Stomach smooth muscle (tissue), 2 donors: ENCODE results near the gene NANOS3.
A peak's percentile ranks its signal among the peaks of the same experiment; 100 is the strongest.

Experiments used
- H3K27ac ChIP-seq: one replicate; pipeline ENCODE4 v1.7.0; 2013; ENCODE audit warnings: mild to moderate bottlenecking, low read length, inconsistent platforms
- H3K27me3 ChIP-seq, 2 donors: one replicate each; pipeline ENCODE4 v1.7.0; 2013; ENCODE audit warnings: low read length in 2 of 2; ENCODE audit not compliant: insufficient read depth in 2 of 2, control insufficient read depth in 1 of 2
- H3K36me3 ChIP-seq, 2 donors: one replicate each; pipeline ENCODE4 v1.7.0; 2013; ENCODE audit warnings: low read length in 2 of 2; ENCODE audit not compliant: control insufficient read depth in 2 of 2, insufficient read depth in 2 of 2
- H3K4me1 ChIP-seq: one replicate; pipeline ENCODE4 v1.7.0; 2013; ENCODE audit warnings: low read length; ENCODE audit not compliant: control insufficient read depth, insufficient read depth
- H3K4me3 ChIP-seq, 2 donors: one replicate each; pipeline ENCODE4 v1.7.0; 2013; ENCODE audit warnings: low read length in 2 of 2
- H3K9ac ChIP-seq, 2 donors: one replicate each; pipeline ENCODE4 v1.7.0; 2013; ENCODE audit warnings: low read length in 2 of 2, mild to moderate bottlenecking in 1 of 2
- H3K9me3 ChIP-seq, 2 donors: one replicate each; pipeline ENCODE4 v1.7.0; 2013; ENCODE audit warnings: low read length in 2 of 2; ENCODE audit not compliant: control insufficient read depth in 2 of 2
- donor health status: healthy.
- donor health status: Pancreatic carcinoma.

Gene NANOS3

GRCh38 chr19:13838435-13839129 is 38.4 kb upstream of the NANOS3 start:
- H3K9ac ChIP-seq: peak overlapping the region; percentile 68 to 98

GRCh38 chr19:13839130-13839937 is 37.6 kb upstream of the NANOS3 start:
- Histone ChIP-seq H3K4me1 (peaks cover 85% of the 10 kb centered on the region), H3K27me3 (no peaks in the 10 kb centered on the region), H3K27ac (peak overlapping the region; percentile 100), H3K9me3 (no peaks in the 10 kb centered on the region), H3K4me3 (peak overlapping the region; percentile 79 to 86), H3K36me3 (peaks cover 13 to 16% of the 10 kb centered on the region in 2 donors), H3K9ac (peak overlapping the region; percentile 89 to 98)

More at GRCh38 chr19:13838435-13839129, 38.4 kb upstream of the NANOS3 start:
- peak overlapping the region; percentile 100 for H3K27ac ChIP-seq
- peaks cover 16 to 20% of the 10 kb centered on the region in 2 donors for H3K36me3 ChIP-seq
- H3K4me1 ChIP-seq: peaks cover 85% of the 10 kb centered on the region
- no peaks in the 10 kb centered on the region for H3K27me3 ChIP-seq
- H3K4me3 ChIP-seq: peak overlapping the region; percentile 79 to 86
- no peaks in the 10 kb centered on the region for H3K9me3 ChIP-seq

GRCh38 chr19:13839938-13840304 is 37.0 kb upstream of the NANOS3 start:
- Histone ChIP-seq H3K36me3 (peaks cover 9 to 12% of the 10 kb centered on the region in 2 donors), H3K27ac (peak overlapping the region; percentile 100), H3K4me3 (peak overlapping the region; percentile 79 to 86), H3K9ac (peak overlapping the region; percentile 89 to 98), H3K27me3 (no peaks in the 10 kb centered on the region), H3K9me3 (no peaks in the 10 kb centered on the region), H3K4me1 (peaks cover 83% of the 10 kb centered on the region)

- peaks cover 6 to 11% of the 10 kb centered on the region in 2 donors for H3K36me3 ChIP-seq
- peaks cover 82% of the 10 kb centered on the region for H3K4me1 ChIP-seq
- peak overlapping the region; percentile 89 to 98 for H3K9ac ChIP-seq
- peak overlapping the region; percentile 100 for H3K27ac ChIP-seq
- H3K4me3 ChIP-seq: peak overlapping the region; percentile 79 to 86
- no peaks in the 10 kb centered on the region for H3K27me3 ChIP-seq
- H3K9me3 ChIP-seq: no peaks in the 10 kb centered on the region
Observed at GRCh38 chr19:13840305-13841085, 36.4 kb upstream of the NANOS3 start.

- Histone ChIP-seq H3K27ac (peak overlapping the region; percentile 100), H3K4me3 (peak overlapping the region; percentile 79 to 86), H3K9me3 (no peaks in the 10 kb centered on the region), H3K36me3 (peaks cover 0 to 4% of the 10 kb centered on the region in 2 donors), H3K9ac (peak overlapping the region; percentile 89 to 98), H3K27me3 (no peaks in the 10 kb centered on the region), H3K4me1 (peaks cover 79% of the 10 kb centered on the region)
Observed at GRCh38 chr19:13841086-13841961, 35.6 kb upstream of the NANOS3 start.

GRCh38 chr19:13841962-13842290 is 35.0 kb upstream of the NANOS3 start:
- no peaks in the 10 kb centered on the region for H3K9me3 ChIP-seq
- peak overlapping the region; percentile 100 for H3K27ac ChIP-seq
- H3K27me3 ChIP-seq: no peaks in the 10 kb centered on the region
- peaks cover 79% of the 10 kb centered on the region for H3K4me1 ChIP-seq
- peak overlapping the region; percentile 89 to 98 for H3K9ac ChIP-seq
- peak overlapping the region; percentile 79 to 86 for H3K4me3 ChIP-seq
- H3K36me3 ChIP-seq: no peaks in the 10 kb centered on the region

GRCh38 chr19:13842291-13843103 is 34.4 kb upstream of the NANOS3 start:
- no peaks in the 10 kb centered on the region for H3K27me3 ChIP-seq
- H3K36me3 ChIP-seq: no peaks in the 10 kb centered on the region
- H3K9me3 ChIP-seq: no peaks in the 10 kb centered on the region
- peaks cover 76% of the 10 kb centered on the region for H3K4me1 ChIP-seq
- H3K9ac ChIP-seq: peak overlapping the region; percentile 98
- peak overlapping the region; percentile 80 to 86 for H3K4me3 ChIP-seq
- peak overlapping the region; percentile 100 for H3K27ac ChIP-seq

GRCh38 chr19:13843104-13843921 is 33.6 kb upstream of the NANOS3 start:
- H3K9ac ChIP-seq: peak overlapping the region; percentile 98
- peak overlapping the region; percentile 100 for H3K27ac ChIP-seq
- H3K27me3 ChIP-seq: no peaks in the 10 kb centered on the region
- no peaks in the 10 kb centered on the region for H3K9me3 ChIP-seq
- peak overlapping the region; percentile 80 to 83 for H3K4me3 ChIP-seq
- no peaks in the 10 kb centered on the region for H3K36me3 ChIP-seq
- peaks cover 76% of the 10 kb centered on the region for H3K4me1 ChIP-seq

GRCh38 chr19:13844130-13844631 is 32.8 kb upstream of the NANOS3 start:
- Histone ChIP-seq H3K36me3 (no peaks in the 10 kb centered on the region), H3K27me3 (no peaks in the 10 kb centered on the region), H3K4me1 (peaks cover 75% of the 10 kb centered on the region), H3K27ac (peak overlapping the region; percentile 100), H3K9ac (peak overlapping the region; percentile 42 to 98), H3K9me3 (no peaks in the 10 kb centered on the region), H3K4me3 (no peak overlapping the region)
